Activated naive CD4-positive, alpha-beta T cell treated with anti-CD3 and anti-CD28 coated beads, Interleukin-2, amount 10 ng/mL, durations not matched to agents 7 days and 5 days (primary cell): Measurements from ENCODE around the gene DEGS1.
A peak's percentile ranks its signal among the peaks of the same experiment; 100 is the strongest.

Source experiments
- CTCF ChIA-PET: fragments of 350-600 bp; sonication (Branson Sonifier 250); formaldehyde crosslinking; loops from one replicate; lab custom pipeline; 2021; ENCODE audit warnings: antibody characterized with exemption; lab: Charles Lee
- DNase-seq: peaks from one replicate; pipeline ENCODE4 v3.0.0-alpha.2; 2020
- H3K27ac Mint-ChIP-seq: one replicate; pipeline ENCODE4 v1.8.0; 2021; ENCODE audit warnings: mild to moderate bottlenecking, moderate library complexity, mixed read lengths
- H3K27me3 Mint-ChIP-seq: one replicate; pipeline ENCODE4 v1.8.0; 2021; ENCODE audit warnings: mild to moderate bottlenecking, mixed read lengths
- H3K36me3 Mint-ChIP-seq: one replicate; pipeline ENCODE4 v1.8.0; 2021; ENCODE audit warnings: mixed read lengths
- H3K4me1 Mint-ChIP-seq: one replicate; pipeline ENCODE4 v1.8.0; 2021; ENCODE audit warnings: mixed read lengths
- H3K4me3 Mint-ChIP-seq: one replicate; pipeline ENCODE4 v1.8.0; 2021; ENCODE audit warnings: mild to moderate bottlenecking, moderate library complexity, mixed read lengths
- H3K9me3 Mint-ChIP-seq: one replicate; pipeline ENCODE4 v1.8.0; 2021; ENCODE audit warnings: mixed read lengths

Gene DEGS1

DNA sequence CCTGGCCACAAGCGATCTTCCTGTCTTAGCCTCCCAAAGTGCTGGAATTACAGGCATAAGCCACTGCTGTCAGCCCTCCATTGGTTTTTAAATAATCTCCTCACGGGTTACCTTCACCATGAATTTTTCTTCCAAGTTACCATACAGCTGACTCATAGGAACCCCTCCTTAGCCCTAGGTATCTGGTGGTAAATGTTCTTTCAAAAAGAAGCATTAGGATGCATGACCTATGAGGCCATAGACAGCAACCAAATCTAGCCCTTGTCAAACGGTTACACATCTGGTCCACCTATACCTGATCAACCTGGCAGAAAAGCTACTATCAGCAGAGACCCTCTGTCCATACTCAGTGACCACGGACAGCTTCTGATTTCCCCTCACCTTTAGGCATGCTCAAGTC is 12.7 kb upstream of the DEGS1 start:
- Mint-ChIP-seq H3K27ac (peak overlapping the region; percentile 80), H3K4me1 (peaks cover 50% of the 10 kb centered on the region), H3K36me3 (peaks cover 7% of the 10 kb centered on the region), H3K27me3 (peaks cover 20% of the 10 kb centered on the region), H3K4me3 (no peak overlapping the region), H3K9me3 (peaks cover 5% of the 10 kb centered on the region)
- CTCF ChIA-PET = interaction anchor here (0.8 to 1.8 kb wide), 7 partner anchors 9 to 70 kb away, joined by 3 to 6 read pairs (median 4); partner anchors contain the start of gene DEGS1
- DNase-seq = no peak

DNA sequence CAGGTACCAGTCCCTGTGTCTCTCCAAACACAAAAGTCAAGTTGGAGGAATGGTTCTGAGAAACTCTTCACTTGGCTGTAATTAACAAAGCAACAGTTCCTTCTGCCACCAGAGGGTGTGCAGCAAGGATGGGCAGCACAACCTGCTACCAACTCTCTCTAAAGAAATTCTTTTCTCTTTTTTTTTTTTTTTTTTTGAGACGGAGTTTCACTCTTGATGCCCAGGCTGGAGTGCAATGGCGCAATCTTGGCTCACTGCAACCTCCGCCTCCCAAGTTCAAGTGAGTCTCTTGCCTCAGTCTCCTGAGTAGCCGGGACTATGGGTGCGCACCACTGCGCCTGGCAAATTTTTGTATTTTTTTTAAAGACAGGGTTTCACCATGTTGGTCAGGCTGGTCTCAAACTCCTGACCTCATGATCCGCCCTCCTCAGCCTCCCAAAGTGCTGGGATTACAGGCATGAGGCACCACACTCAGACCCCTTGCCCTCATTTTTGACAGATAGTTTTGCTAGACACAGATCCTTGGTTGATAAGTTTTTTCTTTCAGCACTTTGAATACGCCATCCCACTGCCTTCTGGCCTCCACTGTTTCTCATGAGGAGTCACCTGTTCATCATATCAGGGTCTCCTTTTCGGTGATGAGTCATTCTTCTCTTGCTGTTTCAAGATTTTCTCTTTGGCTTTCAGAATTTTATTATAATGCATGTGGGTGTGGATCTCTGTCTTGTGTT is 12.1 kb upstream of the DEGS1 start:
- H3K9me3 Mint-ChIP-seq = peaks cover 5% of the 10 kb centered on the region
- CTCF ChIA-PET = interaction anchor here (0.8 to 1.8 kb wide), 5 partner anchors 8 to 54 kb away, joined by 3 to 6 read pairs (median 4); partner anchors contain the start of gene DEGS1
- H3K36me3 Mint-ChIP-seq = peaks cover 7% of the 10 kb centered on the region
- H3K27ac Mint-ChIP-seq = peak overlapping the region; percentile 80
- H3K27me3 Mint-ChIP-seq = peaks cover 26% of the 10 kb centered on the region
- peaks cover 56% of the 10 kb centered on the region for H3K4me1 Mint-ChIP-seq
- peak; percentile 64 for DNase-seq
- no peak overlapping the region for H3K4me3 Mint-ChIP-seq

DNA sequence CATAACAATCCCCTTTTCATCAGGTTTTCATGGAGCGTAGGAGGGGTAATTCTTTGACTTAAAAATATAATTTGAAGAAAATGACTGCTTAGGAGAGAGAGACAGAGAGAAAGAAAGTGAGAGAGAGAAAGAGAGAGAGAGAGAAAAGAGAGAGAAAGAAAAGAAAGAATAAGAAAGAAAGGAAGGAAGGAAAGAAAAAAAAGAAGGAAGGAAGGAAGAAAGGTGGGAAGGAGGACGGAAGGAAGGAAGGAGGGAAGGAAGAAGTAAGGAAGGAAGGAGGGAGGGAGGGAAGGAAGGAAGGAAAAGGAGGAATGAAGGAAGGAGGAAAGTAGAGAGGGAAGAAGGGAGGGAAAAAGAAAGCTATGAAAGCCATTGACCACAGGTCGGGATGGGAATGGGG is 10.8 kb upstream of the DEGS1 start:
- Mint-ChIP-seq H3K4me1 (peaks cover 52% of the 10 kb centered on the region), H3K36me3 (peaks cover 7% of the 10 kb centered on the region), H3K9me3 (peaks cover 5% of the 10 kb centered on the region), H3K27me3 (peaks cover 26% of the 10 kb centered on the region), H3K27ac (no peak overlapping the region), H3K4me3 (no peak overlapping the region)
- DNase-seq = no peak
- CTCF ChIA-PET = no interaction called here

DNA sequence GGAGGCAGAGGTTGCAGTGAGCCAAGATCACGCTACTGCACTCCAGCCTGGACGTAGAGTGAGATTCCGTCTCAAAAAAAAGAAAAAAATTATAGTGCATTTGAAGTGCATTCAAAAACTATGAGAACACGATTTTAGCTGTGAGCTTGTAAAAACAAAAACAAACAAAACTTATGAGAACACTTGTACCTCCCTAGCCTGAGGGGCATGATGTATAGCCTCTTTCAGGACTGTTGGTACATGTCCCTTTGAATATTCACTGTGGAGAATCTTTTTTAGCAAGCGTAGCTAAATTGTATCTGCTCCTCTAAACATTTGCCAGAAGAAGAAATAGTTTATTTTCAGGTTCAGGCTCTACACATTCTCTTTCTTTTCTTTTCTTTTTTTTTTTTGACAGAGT is 9.5 kb upstream of the DEGS1 start:
- peaks cover 7% of the 10 kb centered on the region for H3K36me3 Mint-ChIP-seq
- CTCF ChIA-PET = no interaction called here
- DNase-seq = no peak
- H3K4me1 Mint-ChIP-seq = peaks cover 43% of the 10 kb centered on the region
- H3K27ac Mint-ChIP-seq = no peak overlapping the region
- H3K4me3 Mint-ChIP-seq = no peak overlapping the region
- H3K27me3 Mint-ChIP-seq = peaks cover 30% of the 10 kb centered on the region
- H3K9me3 Mint-ChIP-seq = peaks cover 5% of the 10 kb centered on the region

DNA sequence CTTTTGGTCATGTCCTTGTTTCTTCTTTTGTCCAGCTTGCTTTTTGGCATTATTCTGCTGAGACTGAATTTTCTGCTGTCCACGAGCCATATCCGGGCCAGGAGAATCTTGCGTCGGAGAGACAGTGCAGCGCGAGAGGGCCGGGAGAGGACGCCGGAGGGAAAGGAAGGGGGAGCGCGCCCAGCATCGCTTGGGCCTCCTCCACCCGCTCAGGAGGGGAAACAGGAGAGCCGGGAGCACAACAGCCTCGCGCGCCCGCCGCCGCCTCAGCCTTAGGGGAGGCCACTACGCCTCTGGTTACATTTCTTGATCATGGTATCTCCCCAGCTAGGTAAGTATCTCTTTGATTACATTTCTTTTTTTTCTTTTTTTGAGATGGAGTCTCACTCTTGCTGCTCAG is 7.4 kb upstream of the DEGS1 start:
- H3K36me3 Mint-ChIP-seq = peaks cover 4% of the 10 kb centered on the region
- peaks cover 37% of the 10 kb centered on the region for H3K27me3 Mint-ChIP-seq
- peak overlapping the region; percentile 38 for H3K4me3 Mint-ChIP-seq
- CTCF ChIA-PET = no interaction called here
- peaks cover 22% of the 10 kb centered on the region for H3K4me1 Mint-ChIP-seq
- no peak overlapping the region for H3K27ac Mint-ChIP-seq
- peaks cover 5% of the 10 kb centered on the region for H3K9me3 Mint-ChIP-seq
- DNase-seq = peak; percentile 69

DNA sequence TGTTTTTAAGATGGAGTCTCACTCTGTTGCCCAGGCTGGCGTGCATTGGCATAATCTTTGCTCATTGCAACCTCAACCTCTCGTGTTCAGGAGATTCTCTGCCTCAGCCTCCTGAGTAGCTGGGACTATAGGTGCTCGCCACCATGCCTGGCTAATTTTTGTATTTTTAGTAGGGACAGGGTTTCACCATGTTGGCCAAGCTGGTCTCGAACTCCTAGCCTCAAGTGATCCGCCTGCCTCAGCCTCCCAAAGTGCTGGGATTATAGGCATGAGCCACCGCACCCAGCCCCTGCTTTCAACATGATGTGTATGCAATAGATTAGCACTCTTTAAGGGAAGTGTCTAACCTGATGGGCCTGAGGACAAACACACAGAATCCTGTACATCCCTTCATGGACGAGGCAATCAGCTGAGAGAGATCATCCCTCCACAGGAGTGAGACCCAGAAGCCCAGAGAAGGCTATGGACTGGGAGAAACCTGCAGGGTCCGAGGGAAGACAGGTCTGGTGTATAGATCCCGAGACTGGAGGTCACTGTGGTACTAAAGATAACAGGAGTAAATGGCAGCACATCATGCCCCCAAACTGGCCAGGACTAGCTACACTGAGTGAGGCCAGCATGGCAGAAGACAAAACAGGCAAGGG is 5.6 kb upstream of the DEGS1 start:
- no peaks in the 10 kb centered on the region for H3K9me3 Mint-ChIP-seq
- DNase-seq = no peak
- CTCF ChIA-PET = no interaction called here
- H3K27me3 Mint-ChIP-seq = peaks cover 37% of the 10 kb centered on the region
- peaks cover 6% of the 10 kb centered on the region for H3K36me3 Mint-ChIP-seq
- H3K4me3 Mint-ChIP-seq = no peak overlapping the region
- no peak overlapping the region for H3K27ac Mint-ChIP-seq
- peaks cover 27% of the 10 kb centered on the region for H3K4me1 Mint-ChIP-seq

DNA sequence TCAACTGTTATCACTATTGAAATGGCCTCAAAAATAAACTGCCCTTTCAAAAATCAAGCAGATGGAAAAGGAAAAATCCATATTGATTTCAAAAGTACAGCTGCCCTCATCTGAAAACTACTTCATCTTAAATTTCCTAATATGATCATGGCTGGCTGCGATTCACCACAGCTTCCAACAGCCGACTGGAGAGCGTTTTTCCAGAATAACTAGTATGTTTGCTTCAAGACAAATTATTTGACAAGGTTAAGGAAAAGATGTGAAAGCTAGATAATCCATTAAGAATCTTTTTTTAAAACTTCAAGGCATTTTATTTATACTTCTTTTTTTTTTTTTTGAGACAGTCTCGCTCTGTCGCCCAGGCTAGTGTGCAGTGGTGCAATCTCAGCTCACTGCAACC is 4.1 kb upstream of the DEGS1 start:
- Mint-ChIP-seq H3K4me1 (peaks cover 28% of the 10 kb centered on the region), H3K27me3 (peaks cover 33% of the 10 kb centered on the region), H3K4me3 (no peak overlapping the region), H3K9me3 (no peaks in the 10 kb centered on the region), H3K36me3 (peaks cover 6% of the 10 kb centered on the region), H3K27ac (no peak overlapping the region)
- DNase-seq = no peak
- CTCF ChIA-PET = interaction anchor here (1.1 kb wide), 1 partner anchor 9 kb away, joined by 4 read pairs; no protein-coding TSS in a partner anchor

DNA sequence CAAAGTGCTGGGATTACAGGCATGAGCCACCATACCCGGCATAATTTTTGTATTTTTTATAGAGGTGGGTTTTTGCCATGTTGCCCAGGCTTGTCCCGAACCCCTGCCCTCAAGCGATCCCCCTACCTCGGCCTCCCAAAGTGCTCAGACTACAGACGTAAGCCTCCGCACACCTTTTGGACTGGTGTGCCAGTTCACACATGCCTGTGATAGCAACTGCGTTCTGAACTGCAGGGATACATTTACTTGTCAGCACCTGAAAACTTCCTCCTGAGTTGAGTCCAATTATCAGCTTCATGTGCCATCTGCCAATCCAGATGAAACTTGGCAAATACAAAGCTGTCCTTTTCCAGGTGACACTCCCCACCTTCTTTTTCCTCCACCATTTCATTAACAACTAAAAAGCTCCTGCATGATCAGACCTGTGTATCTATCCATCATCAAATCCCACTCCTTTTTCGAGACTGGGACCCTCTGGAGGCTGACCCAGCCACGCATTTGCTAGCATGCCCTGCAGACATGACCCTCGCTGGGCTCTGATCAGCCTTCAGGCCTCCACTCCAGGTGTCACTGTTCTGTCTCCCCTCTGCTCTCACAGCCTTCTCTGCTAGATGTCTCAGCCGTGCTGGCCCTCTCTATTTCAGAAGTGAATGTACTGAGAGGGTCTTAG is 2.1 kb upstream of the DEGS1 start:
- Mint-ChIP-seq H3K4me1 (peaks cover 40% of the 10 kb centered on the region), H3K4me3 (peak overlapping the region; percentile 79), H3K9me3 (no peaks in the 10 kb centered on the region), H3K27me3 (peaks cover 19% of the 10 kb centered on the region), H3K27ac (peak overlapping the region; percentile 99), H3K36me3 (peaks cover 22% of the 10 kb centered on the region)
- no peak for DNase-seq
- CTCF ChIA-PET = interaction anchor here (0.7 kb wide), 1 partner anchor 19 kb away, joined by 3 read pairs; no protein-coding TSS in a partner anchor

DNA sequence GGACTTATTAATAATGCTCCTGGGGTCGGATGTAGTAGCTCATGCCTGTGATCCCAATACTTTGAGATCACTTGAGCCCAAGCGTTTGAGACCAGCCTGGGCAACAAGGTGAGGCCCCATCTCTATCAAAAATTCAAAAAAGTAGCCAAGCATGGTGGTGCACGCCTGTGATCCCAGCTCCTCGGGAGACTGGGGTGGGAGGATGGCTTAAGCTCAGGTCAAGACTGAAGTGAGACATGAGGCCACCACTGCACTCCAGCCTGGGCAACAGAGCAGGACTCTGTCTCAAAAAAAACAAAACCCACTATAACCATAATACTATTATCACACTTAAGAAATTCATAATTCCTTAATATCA is 1.6 kb upstream of the DEGS1 start:
- CTCF ChIA-PET = interaction anchor here (2.0 kb wide), 1 partner anchor 12 kb away, joined by 4 read pairs; no protein-coding TSS in a partner anchor
- H3K4me3 Mint-ChIP-seq = peak overlapping the region; percentile 79
- no peak for DNase-seq
- peak overlapping the region; percentile 99 for H3K27ac Mint-ChIP-seq
- no peaks in the 10 kb centered on the region for H3K9me3 Mint-ChIP-seq
- H3K27me3 Mint-ChIP-seq = peaks cover 18% of the 10 kb centered on the region
- peaks cover 24% of the 10 kb centered on the region for H3K36me3 Mint-ChIP-seq
- peaks cover 43% of the 10 kb centered on the region for H3K4me1 Mint-ChIP-seq

DNA sequence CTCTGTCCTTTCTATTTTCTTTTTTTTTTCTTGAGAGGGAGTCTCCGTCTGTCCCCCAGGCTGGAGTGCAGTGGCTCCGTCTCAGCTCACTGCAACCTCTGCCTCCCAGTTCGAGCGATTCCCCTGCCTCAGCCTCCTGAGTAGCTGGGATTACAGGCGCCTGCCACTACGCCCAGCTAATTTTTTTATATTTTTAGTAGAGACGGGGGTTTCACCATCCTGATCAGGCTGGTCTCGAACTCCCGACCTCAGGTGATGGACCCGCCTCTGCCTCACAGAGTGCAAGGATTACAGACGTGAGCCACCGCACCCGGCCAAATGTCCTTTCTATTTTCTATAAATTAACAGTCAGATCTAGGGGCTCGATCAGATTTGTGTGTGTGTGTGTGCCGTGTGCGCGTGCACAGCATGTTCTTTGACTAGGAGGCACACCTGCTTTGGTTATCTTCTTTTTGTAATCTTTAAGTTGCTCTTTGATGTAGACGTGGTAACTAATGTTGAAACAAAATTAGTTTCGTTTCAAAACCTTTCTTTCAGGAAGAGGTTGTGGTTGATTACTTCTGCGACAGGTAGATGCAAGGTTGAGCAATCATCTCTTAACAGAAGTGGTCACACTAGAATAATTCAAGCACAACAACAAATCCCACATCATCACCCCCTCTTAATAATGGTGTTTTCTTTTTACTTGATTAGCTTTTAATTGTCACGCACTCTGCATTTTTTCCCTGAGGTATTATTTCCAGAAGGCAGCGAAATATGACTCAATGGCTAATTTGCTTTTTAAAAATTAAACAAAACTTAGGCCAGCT is 779 bp upstream of the DEGS1 start:
- peaks cover 50% of the 10 kb centered on the region for H3K4me1 Mint-ChIP-seq
- peaks cover 30% of the 10 kb centered on the region for H3K36me3 Mint-ChIP-seq
- H3K9me3 Mint-ChIP-seq = no peaks in the 10 kb centered on the region
- CTCF ChIA-PET = interaction anchor here (1.5 to 2.0 kb wide), 2 partner anchors 11 to 12 kb away, joined by 4 read pairs; no protein-coding TSS in a partner anchor
- DNase-seq = peak; percentile 76
- peak overlapping the region; percentile 79 for H3K4me3 Mint-ChIP-seq
- H3K27ac Mint-ChIP-seq = peak overlapping the region; percentile 99
- peaks cover 18% of the 10 kb centered on the region for H3K27me3 Mint-ChIP-seq

DNA sequence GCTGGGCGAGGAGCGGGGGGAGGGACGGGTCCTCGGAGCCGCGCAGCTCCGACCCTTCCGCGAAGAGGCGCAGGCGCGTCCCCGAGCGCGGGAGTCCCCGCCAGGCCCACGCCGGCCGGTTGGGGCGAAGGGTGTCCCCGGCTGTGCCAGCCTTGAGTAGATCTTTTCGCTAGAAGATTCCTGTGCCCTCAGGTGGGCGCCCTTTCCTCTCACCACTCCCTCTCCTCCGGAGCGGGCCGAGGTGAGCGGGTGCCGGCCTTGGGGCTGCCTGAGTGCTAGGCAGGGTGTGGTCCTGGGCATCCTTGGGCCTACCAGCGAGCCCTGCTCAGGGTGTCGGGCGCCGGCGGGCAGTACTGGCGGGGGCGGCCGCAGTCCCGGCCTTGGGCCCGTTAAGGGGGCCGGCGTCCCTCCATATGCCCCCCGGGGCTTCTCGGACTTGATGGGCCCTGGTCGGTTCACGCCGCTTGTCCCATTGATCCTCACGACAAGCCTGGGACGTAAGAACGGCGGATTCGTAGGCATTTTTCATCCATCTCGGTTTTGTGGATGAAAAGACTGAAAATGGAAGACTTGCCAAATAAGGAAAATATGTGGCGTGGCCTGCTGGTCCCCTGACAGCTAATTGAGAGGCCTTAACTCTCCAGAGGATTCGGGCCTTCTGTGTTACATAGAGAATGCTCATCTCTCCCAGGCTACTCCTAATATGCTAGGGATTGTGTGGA is 712 bp downstream of the DEGS1 start:
- H3K4me3 Mint-ChIP-seq = peak overlapping the region; percentile 93
- CTCF ChIA-PET = interaction anchor here (0.7 to 2.0 kb wide), 3 partner anchors 9 to 1071 kb away, joined by 3 to 4 read pairs (median 4); no protein-coding TSS in a partner anchor
- H3K27ac Mint-ChIP-seq = peak overlapping the region; percentile 94
- peaks cover 39% of the 10 kb centered on the region for H3K36me3 Mint-ChIP-seq
- H3K4me1 Mint-ChIP-seq = peaks cover 61% of the 10 kb centered on the region
- peaks cover 14% of the 10 kb centered on the region for H3K27me3 Mint-ChIP-seq
- no peaks in the 10 kb centered on the region for H3K9me3 Mint-ChIP-seq
- peak; percentile 68 for DNase-seq

DNA sequence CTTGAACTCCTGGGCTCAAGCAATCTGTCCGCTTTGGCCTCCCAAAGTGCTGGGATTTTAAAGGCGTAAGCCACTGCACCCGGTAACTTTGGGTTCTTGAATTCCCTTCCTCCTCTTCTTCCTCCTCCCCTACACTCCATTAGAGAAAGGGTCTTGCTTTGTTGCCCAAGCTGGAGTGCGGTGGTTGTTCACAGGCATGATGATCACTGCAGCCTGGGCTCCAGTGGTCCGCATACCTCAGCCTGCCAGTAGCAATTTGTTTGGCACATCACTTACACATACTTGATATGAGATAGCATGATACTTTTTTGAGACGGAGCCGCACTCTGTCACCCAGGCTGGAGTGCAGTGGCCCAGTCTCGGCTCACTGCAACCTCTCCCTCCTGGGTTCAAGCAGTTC is 2.2 kb downstream of the DEGS1 start:
- DNase-seq = no peak
- Mint-ChIP-seq H3K9me3 (no peaks in the 10 kb centered on the region), H3K36me3 (peaks cover 50% of the 10 kb centered on the region), H3K27ac (peak overlapping the region; percentile 94), H3K4me1 (peaks cover 69% of the 10 kb centered on the region), H3K27me3 (peaks cover 10% of the 10 kb centered on the region), H3K4me3 (peak overlapping the region; percentile 93)
- CTCF ChIA-PET = interaction anchor here (1.1 kb wide), 1 partner anchor 69 kb away, joined by 3 read pairs; no protein-coding TSS in a partner anchor

DNA sequence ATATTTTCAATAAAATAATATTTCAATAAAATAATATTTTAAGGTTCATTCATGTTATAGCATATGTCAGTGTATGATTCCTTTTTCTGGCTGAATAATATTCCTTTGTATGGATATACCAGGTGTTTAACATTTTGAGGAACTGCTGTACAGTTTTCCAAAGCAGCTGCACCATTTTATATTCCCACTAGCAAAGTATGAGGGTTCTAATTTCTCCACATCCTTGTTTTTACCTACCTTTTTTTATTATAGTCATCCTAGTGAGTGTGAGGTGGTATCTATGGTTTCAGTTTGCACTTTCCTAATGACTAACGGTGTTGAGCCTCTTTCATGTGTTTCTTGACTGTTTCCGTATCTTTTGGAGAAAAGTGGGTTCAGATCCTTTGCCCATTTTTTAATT is 5.2 kb downstream of the DEGS1 start:
- no peaks in the 10 kb centered on the region for H3K9me3 Mint-ChIP-seq
- CTCF ChIA-PET = no interaction called here
- H3K36me3 Mint-ChIP-seq = peaks cover 60% of the 10 kb centered on the region
- DNase-seq = no peak
- peaks cover 58% of the 10 kb centered on the region for H3K4me1 Mint-ChIP-seq
- H3K27me3 Mint-ChIP-seq = no peaks in the 10 kb centered on the region
- peak overlapping the region; percentile 38 for H3K27ac Mint-ChIP-seq
- H3K4me3 Mint-ChIP-seq = no peak overlapping the region
